IMR-90 (cell line): ENCODE measurements around the gene CPNE1. TPM values are rescaled to one million over a fixed set of nuclear protein-coding genes. Genes with fewer than 3 reads are reported as not detected.

ENCODE experiments used
- ATAC-seq: fragments of 200-7000 bp; cut with Tn5 transposase; 2 replicates; pipeline ENCODE4 v1.9.1; 2020; ENCODE audit warnings: low read depth, mild to moderate bottlenecking, moderate library complexity
- BruUV-seq: library from RNA; stranded (reverse); fragments of 400-500 nt; replicated peaks from 2 replicates; lab custom pipeline; 2021; lab: Mats Ljungman, UMichigan
- CTCF ChIA-PET: fragments of 300-600 bp; formaldehyde crosslinking; extraction: SDS; loops from one replicate; lab custom pipeline; 2021; ENCODE audit warnings: antibody characterized with exemption; lab: Yijun Ruan, JAX
- POLR2A ChIA-PET: fragments of 300-600 bp; sonication (Branson Sonifier 250); formaldehyde crosslinking; loops from one replicate; lab custom pipeline; 2022; ENCODE audit warnings: antibody characterized with exemption; ENCODE audit not compliant: unreplicated experiment; lab: Charles Lee
- DNase-seq: peaks from one replicate; pipeline ENCODE4 v3.0.0; 2013
- H2AFZ ChIP-seq: replicated peaks from 2 replicates; pipeline ENCODE3; 2013; ENCODE audit warnings: low read length, mild to moderate bottlenecking; ENCODE audit not compliant: poor library complexity
- H2AK5ac ChIP-seq: 2 replicates; pipeline ENCODE4 v1.6.1; 2013; ENCODE audit warnings: low read depth, low read length, inconsistent platforms
- H2AK9ac ChIP-seq: replicated peaks from 2 replicates; pipeline ENCODE3; 2013; ENCODE audit warnings: mild to moderate bottlenecking, low read depth, low read length, moderate library complexity; ENCODE audit not compliant: poor library complexity
- H2BK120ac ChIP-seq: 2 replicates; pipeline ENCODE4 v1.6.1; 2013; ENCODE audit warnings: low read depth, low read length, inconsistent platforms
- H2BK15ac ChIP-seq: 3 replicates; pipeline ENCODE4 v1.6.1; 2013; ENCODE audit warnings: low read depth, low read length, inconsistent platforms
- H2BK20ac ChIP-seq: 2 replicates; pipeline ENCODE4 v1.6.1; 2013; ENCODE audit warnings: low read depth, mild to moderate bottlenecking, inconsistent platforms, low read length, moderate library complexity
- H2BK5ac ChIP-seq: 2 replicates; pipeline ENCODE4 v1.6.1; 2013; ENCODE audit warnings: mild to moderate bottlenecking, low read depth, low read length, inconsistent platforms; ENCODE audit not compliant: poor library complexity, severe bottlenecking
- H3K14ac ChIP-seq: replicated peaks from 2 replicates; pipeline ENCODE4 v1.6.1; 2013; ENCODE audit warnings: low read depth, low read length, inconsistent platforms
- H3K18ac ChIP-seq: 2 replicates; pipeline ENCODE4 v1.6.1; 2013; ENCODE audit warnings: low read depth, low read length, control low read depth
- H3K23ac ChIP-seq: 2 replicates; pipeline ENCODE4 v1.6.1; 2013; ENCODE audit warnings: low read depth, low read length, inconsistent platforms
- H3K27ac ChIP-seq: 2 replicates; pipeline ENCODE4 v1.5.1; 2013; ENCODE audit warnings: mild to moderate bottlenecking, control low read depth, low read length; ENCODE audit not compliant: insufficient read depth
- H3K27me3 ChIP-seq: 2 replicates; pipeline ENCODE4 v1.6.1; 2013; ENCODE audit warnings: low read length; ENCODE audit not compliant: control insufficient read depth, insufficient read depth
- H3K36me3 ChIP-seq: 2 replicates; pipeline ENCODE4 v1.6.1; 2013; ENCODE audit warnings: low read length, mixed read lengths; ENCODE audit not compliant: control insufficient read depth, insufficient read depth
- H3K4ac ChIP-seq: 2 replicates; pipeline ENCODE4 v1.6.1; 2013; ENCODE audit warnings: low read depth, low read length, inconsistent platforms
- H3K4me1 ChIP-seq: 2 replicates; pipeline ENCODE4 v1.6.1; 2013; ENCODE audit warnings: low read length, mixed read lengths; ENCODE audit not compliant: control insufficient read depth, insufficient read depth
- H3K4me2 ChIP-seq: 2 replicates; pipeline ENCODE4 v1.6.1; 2013; ENCODE audit warnings: low read depth, mild to moderate bottlenecking, control low read depth, low read length, moderate library complexity
- H3K4me3 ChIP-seq: 2 replicates; pipeline ENCODE4 v1.5.1; 2013; ENCODE audit warnings: low read depth, mild to moderate bottlenecking, control low read depth, low read length, moderate library complexity; ENCODE audit not compliant: insufficient read depth
- H3K56ac ChIP-seq: 2 replicates; pipeline ENCODE4 v1.6.1; 2013; ENCODE audit warnings: low read length, inconsistent platforms; ENCODE audit not compliant: insufficient read depth; ENCODE audit errors: extremely low read depth
- H3K79me1 ChIP-seq, 2 experiments: 2 replicates each; pipeline ENCODE4 v1.6.1; 2013; ENCODE audit warnings: low read length in 2 of 2, inconsistent platforms in 1 of 2, low read depth in 1 of 2
- H3K9ac ChIP-seq: 2 replicates; pipeline ENCODE4 v1.6.1; 2013; ENCODE audit warnings: low read depth, low read length, control low read depth
- H3K9me1 ChIP-seq: 2 replicates; pipeline ENCODE4 v1.6.1; 2013; ENCODE audit warnings: low read length, inconsistent platforms; ENCODE audit not compliant: insufficient read depth
- H3K9me3 ChIP-seq: 2 replicates; pipeline ENCODE4 v1.6.1; 2013; ENCODE audit warnings: low read length; ENCODE audit not compliant: control insufficient read depth, insufficient read depth
- H4K20me1 ChIP-seq: 2 replicates; pipeline ENCODE4 v1.6.1; 2013; ENCODE audit warnings: low read length, inconsistent platforms; ENCODE audit not compliant: insufficient read depth
- H4K5ac ChIP-seq: 2 replicates; pipeline ENCODE4 v1.6.1; 2013; ENCODE audit warnings: mild to moderate bottlenecking, low read depth, low read length, control low read depth
- H4K8ac ChIP-seq, 2 experiments: 2 replicates each; pipeline ENCODE4 v1.6.1; 2013; ENCODE audit warnings: low read depth in 2 of 2, low read length in 2 of 2, control low read depth in 1 of 2, inconsistent platforms in 1 of 2
- H4K91ac ChIP-seq: 2 replicates; pipeline ENCODE4 v1.6.1; 2013; ENCODE audit warnings: low read depth, low read length, inconsistent platforms; ENCODE audit not compliant: insufficient read depth
- BHLHE40 ChIP-seq: fragments of 150-350 bp; IDR thresholded peaks from 2 replicates; pipeline ENCODE4 v1.6.1; 2016; ENCODE audit warnings: mild to moderate bottlenecking, low read depth, low read length
- CEBPB ChIP-seq: IDR thresholded peaks from 2 replicates; pipeline ENCODE4 v1.6.1; 2012; ENCODE audit warnings: low read depth, low read length, improper control_type of control experiment
- CHD1 ChIP-seq: IDR thresholded peaks from 2 replicates; pipeline ENCODE4 v1.6.1; 2012; ENCODE audit warnings: low read depth, low read length, improper control_type of control experiment
- CTCF ChIP-seq: conservative IDR thresholded peaks from 2 replicates; pipeline ENCODE4 v1.5.1; 2012; ENCODE audit warnings: mild to moderate bottlenecking, low read depth, low read length, improper control_type of control experiment
- ELK1 ChIP-seq: fragments of 150-350 bp; IDR thresholded peaks from 2 replicates; pipeline ENCODE4 v1.6.1; 2016; ENCODE audit warnings: low read depth, mild to moderate bottlenecking, low read length, moderate library complexity, borderline replicate concordance
- FOS ChIP-seq: fragments of 150-350 bp; IDR thresholded peaks from 2 replicates; pipeline ENCODE4 v1.6.1; 2016; ENCODE audit warnings: low read depth, low read length
- MAFK ChIP-seq: IDR thresholded peaks from 2 replicates; pipeline ENCODE4 v1.6.1; 2012; ENCODE audit warnings: low read depth, low read length, improper control_type of control experiment
- MAZ ChIP-seq: IDR thresholded peaks from 2 replicates; pipeline ENCODE4 v1.6.1; 2012; ENCODE audit warnings: low read depth, mild to moderate bottlenecking, low read length, improper control_type of control experiment, moderate library complexity, borderline replicate concordance
- MXI1 ChIP-seq: IDR thresholded peaks from 2 replicates; pipeline ENCODE4 v1.6.1; 2012; ENCODE audit warnings: low read depth, mild to moderate bottlenecking, low read length, moderate library complexity, borderline replicate concordance
- NFE2L2 ChIP-seq: fragments of 150-350 bp; IDR thresholded peaks from 2 replicates; pipeline ENCODE4 v1.6.1; 2016; ENCODE audit warnings: low read depth, mild to moderate bottlenecking, low read length
- POLR2A ChIP-seq: IDR thresholded peaks from 2 replicates; pipeline ENCODE4 v1.6.1; 2012; ENCODE audit warnings: mild to moderate bottlenecking, low read depth, low read length
- RAD21 ChIP-seq: IDR thresholded peaks from 2 replicates; pipeline ENCODE4 v1.6.1; 2012; ENCODE audit warnings: low read length, improper control_type of control experiment
- RCOR1 ChIP-seq: IDR thresholded peaks from 2 replicates; pipeline ENCODE4 v1.6.1; 2012; ENCODE audit warnings: mild to moderate bottlenecking, low read length, improper control_type of control experiment; ENCODE audit not compliant: insufficient replicate concordance
- RFX5 ChIP-seq: IDR thresholded peaks from 2 replicates; pipeline ENCODE4 v1.8.0; 2012; ENCODE audit warnings: low read depth, mild to moderate bottlenecking, low read length, moderate library complexity
- SMC3 ChIP-seq: fragments of 150-350 bp; IDR thresholded peaks from 2 replicates; pipeline ENCODE4 v1.6.1; 2016; ENCODE audit warnings: low read depth, mild to moderate bottlenecking, antibody characterized with exemption, low read length, moderate library complexity
- USF2 ChIP-seq: fragments of 150-350 bp; IDR thresholded peaks from 2 replicates; pipeline ENCODE4 v1.6.1; 2017; ENCODE audit warnings: mild to moderate bottlenecking, antibody characterized with exemption, low read length, low read depth
- WGBS, 2 experiments: methylation state at CpG; one replicate each; pipeline versions ENCODE4 v1.1.5 to v1.1.7; 2013; ENCODE audit warnings: missing lambda C conversion rate in 2 of 2; ENCODE audit not compliant: insufficient read length in 1 of 2; ENCODE audit errors: extremely low coverage in 2 of 2; 5-methylcytosine and 5-hydroxymethylcytosine counted together
- dilution Hi-C: fragments of 300-500 bp; cut with HindIII; formaldehyde crosslinking; loops from one replicate; pipeline ENCODE4 v1.14.3; 2018; ENCODE audit warnings: low sequenced_read_pairs; ENCODE audit not compliant: unreplicated experiment
- in situ Hi-C: fragments of 300-500 bp; cut with MboI; formaldehyde crosslinking; loops from 3 replicates; pipeline ENCODE4 v1.14.3; 2019; ENCODE audit warnings: low sequenced_read_pairs, inconsistent platforms, mixed read lengths
- intact Hi-C: fragments of 100-400 bp; cut with micrococcal nuclease; formaldehyde crosslinking; loops from 2 replicates; pipeline ENCODE4 v1.10.0; 2022
- polyA plus RNA-seq, 3 experiments: library from polyadenylated mRNA; depleted of rRNA; stranded (reverse); fragments of >200 nt; gene quantifications; 2 replicates each; pipeline ENCODE4 v1.2.3, GENCODE V29; 2012; ENCODE audit warnings: low replicate concordance in 1 of 3
- total RNA-seq: library from RNA; depleted of rRNA; stranded (reverse); fragments of >200 nt; gene quantifications from 2 replicates; pipeline ENCODE4 v1.2.3, GENCODE V29; 2012

Gene CPNE1
- total and polyA plus RNA-seq, 2 of the 4 experiments (the other 2 are of a cell fraction) = 163 to 165 TPM

- Histone ChIP-seq H3K18ac (no peak overlapping the region), H2BK120ac (no peak overlapping the region), H2BK20ac (no peak overlapping the region), H3K9ac (no peak overlapping the region), H2AFZ (no peak overlapping the region), H2BK15ac (no peak overlapping the region), H3K27ac (no peak overlapping the region), H2AK5ac (no peak overlapping the region), H2AK9ac (no peak overlapping the region), H4K5ac (no peak overlapping the region), H3K56ac (no peak overlapping the region), H3K23ac (no peak overlapping the region; the same call in 1 of the 2 replicates), H3K9me1 (peaks cover 35% of the 10 kb centered on the region), H3K9me3 (no peaks in the 10 kb centered on the region), H3K4me1 (peaks cover 11% of the 10 kb centered on the region), H3K36me3 (peaks cover 16% of the 10 kb centered on the region), H3K27me3 (no peaks in the 10 kb centered on the region), H3K4ac (no peak overlapping the region), H4K91ac (no peak overlapping the region), H4K8ac (no peak overlapping the region), H3K4me2 (no peak overlapping the region), H4K20me1 (peaks cover 82% of the 10 kb centered on the region), H3K14ac (no peak overlapping the region), H3K79me1 (peaks cover 46 to 91% of the 10 kb centered on the region in 2 experiments), H3K4me3 (no peak overlapping the region), H2BK5ac (no peak overlapping the region)
- no peak for TF ChIP-seq SMC3
- no peak for TF ChIP-seq CHD1
- no peak for TF ChIP-seq FOS
- TF ChIP-seq CTCF = no peak
- TF ChIP-seq MAZ = no peak
- TF ChIP-seq MXI1 = no peak
- no peak for TF ChIP-seq NFE2L2
- no peak for TF ChIP-seq RAD21
- TF ChIP-seq MAFK = no peak
- TF ChIP-seq POLR2A = no peak
- no peak for TF ChIP-seq RCOR1
- TF ChIP-seq USF2 = no peak
- no peak for TF ChIP-seq RFX5
- no peak for TF ChIP-seq BHLHE40
- no peak for TF ChIP-seq CEBPB
- TF ChIP-seq ELK1 = no peak
- dilution Hi-C loops = no loop called here
- ChIA-PET CTCF (no interaction called here), POLR2A (no interaction called here)
- 26% methylated on average over 4 of the region's 4 CpGs; no CpG with 5 or more reads in 1 of the 2 experiments for WGBS, 2 experiments
- intact Hi-C loops = no loop called here
- in situ Hi-C loops = no loop called here
- ATAC-seq (peak; percentile 57), DNase-seq (no peak)
- no TSS peak for BruUV-seq
Observed at GRCh38 chr20:35635652-35636051, 29.0 kb downstream of the CPNE1 start.
